H1 (cell line): Measurements from ENCODE around the gene PSMD13.

Source experiments
- ASH2L ChIP-seq: fragments of 200-600, 300-600 bp; sonication (generic); IDR thresholded peaks from one replicate; pipeline ENCODE4 v1.7.1; 2017; ENCODE audit warnings: low read length
- CHD2 ChIP-seq: IDR thresholded peaks from 2 replicates; pipeline ENCODE4 v1.6.1; 2012; ENCODE audit warnings: low read length, improper control_type of control experiment
- CTCF ChIP-seq, 3 experiments: IDR thresholded peaks; 1 replicate in 2 of 3; 2 replicates in 1 of 3; pipeline versions ENCODE4 v1.5.1 to v1.6.1; 2011; ENCODE audit warnings: low read length in 3 of 3, mild to moderate bottlenecking in 3 of 3, inconsistent platforms in 2 of 3, low read depth in 1 of 3, moderate library complexity in 1 of 3; ENCODE audit not compliant: insufficient read depth in 1 of 3; ENCODE audit errors: control extremely low read depth in 1 of 3
- EP300 ChIP-seq, 2 experiments: IDR thresholded peaks; 1 replicate in 1 of 2; 2 replicates in 1 of 2; pipeline ENCODE4 v1.6.1; 2011 to 2012; ENCODE audit warnings: low read depth in 2 of 2, low read length in 2 of 2, mild to moderate bottlenecking in 2 of 2, borderline replicate concordance in 1 of 2, inconsistent platforms in 1 of 2, moderate library complexity in 1 of 2
- EZH2 ChIP-seq: fragments of 200-600 bp; sonication (generic); IDR thresholded peaks from 2 replicates; pipeline ENCODE4 v1.7.1; 2012; ENCODE audit warnings: low read depth, mild to moderate bottlenecking, moderate library complexity, low read length, inconsistent platforms; ENCODE audit not compliant: severe bottlenecking
- KDM1A ChIP-seq: fragments of 200-600, 300-600 bp; sonication (generic); IDR thresholded peaks from 2 replicates; pipeline ENCODE4 v1.7.1; 2016; ENCODE audit warnings: mild to moderate bottlenecking, low read length, borderline replicate concordance
- NRF1 ChIP-seq: IDR thresholded peaks from 2 replicates; pipeline ENCODE4 v1.6.1; 2011; ENCODE audit warnings: mild to moderate bottlenecking, low read depth, low read length, improper control_type of control experiment
- POLR2A ChIP-seq, 2 experiments: IDR thresholded peaks; 1 replicate in 1 of 2; 2 replicates in 1 of 2; pipeline ENCODE4 v1.6.1; 2011; ENCODE audit warnings: low read depth in 2 of 2, low read length in 2 of 2, mild to moderate bottlenecking in 2 of 2; ENCODE audit errors: control extremely low read depth in 1 of 2
- POLR2AphosphoS5 ChIP-seq: IDR thresholded peaks from 2 replicates; pipeline ENCODE4 v1.6.1; 2011; ENCODE audit warnings: low read depth, low read length
- RNF2 ChIP-seq: fragments of 200-900, 300-1000 bp; sonication (generic); IDR thresholded peaks from 2 replicates; pipeline ENCODE4 v1.7.1; 2016; ENCODE audit warnings: borderline replicate concordance, low read depth, mild to moderate bottlenecking, antibody characterized with exemption, low read length; ENCODE audit not compliant: poor library complexity, severe bottlenecking; ENCODE audit errors: missing control alignments
- SP2 ChIP-seq: IDR thresholded peaks from 2 replicates; pipeline ENCODE4 v1.6.1; 2012; ENCODE audit warnings: mild to moderate bottlenecking, low read length, inconsistent platforms
- SRF ChIP-seq: IDR thresholded peaks from 2 replicates; pipeline ENCODE4 v1.6.1; 2011; ENCODE audit warnings: mild to moderate bottlenecking, low read depth, low read length, moderate library complexity
- TEAD4 ChIP-seq: IDR thresholded peaks from 2 replicates; pipeline ENCODE4 v1.6.1; 2012; ENCODE audit warnings: low read depth, low read length, inconsistent platforms, mixed read lengths
- TF ChIP-seq, protein P1 (sequence below): IDR thresholded peaks from 2 replicates; pipeline ENCODE4 v1.6.1; 2011; ENCODE audit warnings: low read length, improper control_type of control experiment

DNA sequence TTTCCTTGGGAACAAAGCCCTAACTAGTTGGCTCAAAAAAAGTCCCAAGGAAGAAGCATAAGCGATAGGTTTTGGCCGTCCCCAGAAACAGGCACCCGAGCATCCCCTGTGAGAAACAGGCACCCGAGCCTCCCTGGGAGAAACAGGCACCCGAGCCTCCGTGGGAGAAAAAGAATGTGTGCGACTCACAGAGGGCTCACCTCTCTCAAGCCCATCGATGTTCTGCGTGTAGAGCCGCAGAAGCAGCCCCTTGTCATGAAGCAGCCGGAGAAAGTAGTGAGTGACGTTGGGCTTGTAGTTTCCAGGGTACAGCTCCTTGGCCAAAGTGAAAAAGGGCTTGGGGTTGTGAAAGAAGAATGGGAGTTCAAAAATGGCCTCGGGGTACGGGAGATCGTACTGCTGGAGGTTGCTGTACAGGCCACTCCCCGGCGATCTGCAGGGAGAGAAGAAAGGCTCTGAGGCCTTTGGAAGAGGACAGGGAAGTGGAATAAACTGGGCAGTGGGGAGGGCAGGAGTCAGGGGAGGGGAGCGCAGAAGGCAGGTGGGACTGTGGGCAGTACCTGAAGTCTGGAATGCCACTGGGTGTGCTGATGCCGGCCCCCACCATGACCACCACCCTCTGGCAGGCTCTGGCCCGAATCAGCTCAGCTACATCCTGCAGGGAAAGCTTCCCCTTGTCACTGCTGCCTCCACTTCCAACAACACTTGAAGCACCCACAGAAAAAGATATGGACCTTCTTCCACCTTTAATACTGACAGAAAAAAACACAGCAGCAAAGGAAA, 3.8 kb upstream of the PSMD13 start:
- TF ChIP-seq NRF1 (no peak), CTCF (IDR thresholded peaks at IDR 0.05; ENCODE audit: control extremely low read depth in 1 of 3, insufficient read depth in 1 of 3, low read depth in 1 of 3, low read length in 3 of 3) (no peak), TEAD4 (no peak), SP2 (no peak), EP300 (IDR thresholded peaks at IDR 0.05; ENCODE audit: borderline replicate concordance in 1 of 2, low read depth in 2 of 2, low read length in 2 of 2) (no peak), CHD2 (no peak), RNF2 (no peak), EZH2 (no peak), KDM1A (no peak), POLR2AphosphoS5 (no peak), ASH2L (no peak), SRF (no peak), POLR2A (IDR thresholded peaks at IDR 0.05; ENCODE audit: control extremely low read depth in 1 of 2, low read depth in 2 of 2, low read length in 2 of 2) (no peak)
- TF ChIP-seq, protein P1, sequence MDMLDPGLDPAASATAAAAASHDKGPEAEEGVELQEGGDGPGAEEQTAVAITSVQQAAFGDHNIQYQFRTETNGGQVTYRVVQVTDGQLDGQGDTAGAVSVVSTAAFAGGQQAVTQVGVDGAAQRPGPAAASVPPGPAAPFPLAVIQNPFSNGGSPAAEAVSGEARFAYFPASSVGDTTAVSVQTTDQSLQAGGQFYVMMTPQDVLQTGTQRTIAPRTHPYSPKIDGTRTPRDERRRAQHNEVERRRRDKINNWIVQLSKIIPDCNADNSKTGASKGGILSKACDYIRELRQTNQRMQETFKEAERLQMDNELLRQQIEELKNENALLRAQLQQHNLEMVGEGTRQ: no peak
